IMR-90 (cell line): Measurements from ENCODE around the gene ADGRD2. TPM values are rescaled to one million over a fixed set of nuclear protein-coding genes. Genes with fewer than 3 reads are reported as not detected.

Experiments
- ATAC-seq: fragments of 200-7000 bp; cut with Tn5 transposase; 2 replicates; pipeline ENCODE4 v1.9.1; 2020; ENCODE audit warnings: low read depth, mild to moderate bottlenecking, moderate library complexity
- BruUV-seq: library from RNA; stranded (reverse); fragments of 400-500 nt; replicated peaks from 2 replicates; lab custom pipeline; 2021; lab: Mats Ljungman, UMichigan
- CTCF ChIA-PET: fragments of 300-600 bp; formaldehyde crosslinking; extraction: SDS; loops from one replicate; lab custom pipeline; 2021; ENCODE audit warnings: antibody characterized with exemption; lab: Yijun Ruan, JAX
- POLR2A ChIA-PET: fragments of 300-600 bp; sonication (Branson Sonifier 250); formaldehyde crosslinking; loops from one replicate; lab custom pipeline; 2022; ENCODE audit warnings: antibody characterized with exemption; ENCODE audit not compliant: unreplicated experiment; lab: Charles Lee
- DNase-seq: peaks from one replicate; pipeline ENCODE4 v3.0.0; 2013
- H2AFZ ChIP-seq: replicated peaks from 2 replicates; pipeline ENCODE3; 2013; ENCODE audit warnings: low read length, mild to moderate bottlenecking; ENCODE audit not compliant: poor library complexity
- H2AK5ac ChIP-seq: 2 replicates; pipeline ENCODE4 v1.6.1; 2013; ENCODE audit warnings: low read depth, low read length, inconsistent platforms
- H2AK9ac ChIP-seq: replicated peaks from 2 replicates; pipeline ENCODE3; 2013; ENCODE audit warnings: mild to moderate bottlenecking, low read depth, low read length, moderate library complexity; ENCODE audit not compliant: poor library complexity
- H2BK120ac ChIP-seq: 2 replicates; pipeline ENCODE4 v1.6.1; 2013; ENCODE audit warnings: low read depth, low read length, inconsistent platforms
- H2BK15ac ChIP-seq: 3 replicates; pipeline ENCODE4 v1.6.1; 2013; ENCODE audit warnings: low read depth, low read length, inconsistent platforms
- H2BK20ac ChIP-seq: 2 replicates; pipeline ENCODE4 v1.6.1; 2013; ENCODE audit warnings: low read depth, mild to moderate bottlenecking, inconsistent platforms, low read length, moderate library complexity
- H2BK5ac ChIP-seq: 2 replicates; pipeline ENCODE4 v1.6.1; 2013; ENCODE audit warnings: mild to moderate bottlenecking, low read depth, low read length, inconsistent platforms; ENCODE audit not compliant: poor library complexity, severe bottlenecking
- H3K14ac ChIP-seq: replicated peaks from 2 replicates; pipeline ENCODE4 v1.6.1; 2013; ENCODE audit warnings: low read depth, low read length, inconsistent platforms
- H3K18ac ChIP-seq: 2 replicates; pipeline ENCODE4 v1.6.1; 2013; ENCODE audit warnings: low read depth, low read length, control low read depth
- H3K23ac ChIP-seq: 2 replicates; pipeline ENCODE4 v1.6.1; 2013; ENCODE audit warnings: low read depth, low read length, inconsistent platforms
- H3K27ac ChIP-seq: 2 replicates; pipeline ENCODE4 v1.5.1; 2013; ENCODE audit warnings: mild to moderate bottlenecking, control low read depth, low read length; ENCODE audit not compliant: insufficient read depth
- H3K27me3 ChIP-seq: 2 replicates; pipeline ENCODE4 v1.6.1; 2013; ENCODE audit warnings: low read length; ENCODE audit not compliant: control insufficient read depth, insufficient read depth
- H3K36me3 ChIP-seq: 2 replicates; pipeline ENCODE4 v1.6.1; 2013; ENCODE audit warnings: low read length, mixed read lengths; ENCODE audit not compliant: control insufficient read depth, insufficient read depth
- H3K4ac ChIP-seq: 2 replicates; pipeline ENCODE4 v1.6.1; 2013; ENCODE audit warnings: low read depth, low read length, inconsistent platforms
- H3K4me1 ChIP-seq: 2 replicates; pipeline ENCODE4 v1.6.1; 2013; ENCODE audit warnings: low read length, mixed read lengths; ENCODE audit not compliant: control insufficient read depth, insufficient read depth
- H3K4me2 ChIP-seq: 2 replicates; pipeline ENCODE4 v1.6.1; 2013; ENCODE audit warnings: low read depth, mild to moderate bottlenecking, control low read depth, low read length, moderate library complexity
- H3K4me3 ChIP-seq: 2 replicates; pipeline ENCODE4 v1.5.1; 2013; ENCODE audit warnings: low read depth, mild to moderate bottlenecking, control low read depth, low read length, moderate library complexity; ENCODE audit not compliant: insufficient read depth
- H3K56ac ChIP-seq: 2 replicates; pipeline ENCODE4 v1.6.1; 2013; ENCODE audit warnings: low read length, inconsistent platforms; ENCODE audit not compliant: insufficient read depth; ENCODE audit errors: extremely low read depth
- H3K79me1 ChIP-seq, 2 experiments: 2 replicates each; pipeline ENCODE4 v1.6.1; 2013; ENCODE audit warnings: low read length in 2 of 2, inconsistent platforms in 1 of 2, low read depth in 1 of 2
- H3K9ac ChIP-seq: 2 replicates; pipeline ENCODE4 v1.6.1; 2013; ENCODE audit warnings: low read depth, low read length, control low read depth
- H3K9me1 ChIP-seq: 2 replicates; pipeline ENCODE4 v1.6.1; 2013; ENCODE audit warnings: low read length, inconsistent platforms; ENCODE audit not compliant: insufficient read depth
- H3K9me3 ChIP-seq: 2 replicates; pipeline ENCODE4 v1.6.1; 2013; ENCODE audit warnings: low read length; ENCODE audit not compliant: control insufficient read depth, insufficient read depth
- H4K20me1 ChIP-seq: 2 replicates; pipeline ENCODE4 v1.6.1; 2013; ENCODE audit warnings: low read length, inconsistent platforms; ENCODE audit not compliant: insufficient read depth
- H4K5ac ChIP-seq: 2 replicates; pipeline ENCODE4 v1.6.1; 2013; ENCODE audit warnings: mild to moderate bottlenecking, low read depth, low read length, control low read depth
- H4K8ac ChIP-seq, 2 experiments: 2 replicates each; pipeline ENCODE4 v1.6.1; 2013; ENCODE audit warnings: low read depth in 2 of 2, low read length in 2 of 2, control low read depth in 1 of 2, inconsistent platforms in 1 of 2
- H4K91ac ChIP-seq: 2 replicates; pipeline ENCODE4 v1.6.1; 2013; ENCODE audit warnings: low read depth, low read length, inconsistent platforms; ENCODE audit not compliant: insufficient read depth
- CEBPB ChIP-seq: IDR thresholded peaks from 2 replicates; pipeline ENCODE4 v1.6.1; 2012; ENCODE audit warnings: low read depth, low read length, improper control_type of control experiment
- CTCF ChIP-seq: conservative IDR thresholded peaks from 2 replicates; pipeline ENCODE4 v1.5.1; 2012; ENCODE audit warnings: mild to moderate bottlenecking, low read depth, low read length, improper control_type of control experiment
- MAFK ChIP-seq: IDR thresholded peaks from 2 replicates; pipeline ENCODE4 v1.6.1; 2012; ENCODE audit warnings: low read depth, low read length, improper control_type of control experiment
- RAD21 ChIP-seq: IDR thresholded peaks from 2 replicates; pipeline ENCODE4 v1.6.1; 2012; ENCODE audit warnings: low read length, improper control_type of control experiment
- SMC3 ChIP-seq: fragments of 150-350 bp; IDR thresholded peaks from 2 replicates; pipeline ENCODE4 v1.6.1; 2016; ENCODE audit warnings: low read depth, mild to moderate bottlenecking, antibody characterized with exemption, low read length, moderate library complexity
- USF2 ChIP-seq: fragments of 150-350 bp; IDR thresholded peaks from 2 replicates; pipeline ENCODE4 v1.6.1; 2017; ENCODE audit warnings: mild to moderate bottlenecking, antibody characterized with exemption, low read length, low read depth
- WGBS, 2 experiments: methylation state at CpG; one replicate each; pipeline versions ENCODE4 v1.1.5 to v1.1.7; 2013; ENCODE audit warnings: missing lambda C conversion rate in 2 of 2; ENCODE audit not compliant: insufficient read length in 1 of 2; ENCODE audit errors: extremely low coverage in 2 of 2; 5-methylcytosine and 5-hydroxymethylcytosine counted together
- dilution Hi-C: fragments of 300-500 bp; cut with HindIII; formaldehyde crosslinking; loops from one replicate; pipeline ENCODE4 v1.14.3; 2018; ENCODE audit warnings: low sequenced_read_pairs; ENCODE audit not compliant: unreplicated experiment
- in situ Hi-C: fragments of 300-500 bp; cut with MboI; formaldehyde crosslinking; loops from 3 replicates; pipeline ENCODE4 v1.14.3; 2019; ENCODE audit warnings: low sequenced_read_pairs, inconsistent platforms, mixed read lengths
- intact Hi-C: fragments of 100-400 bp; cut with micrococcal nuclease; formaldehyde crosslinking; loops from 2 replicates; pipeline ENCODE4 v1.10.0; 2022
- polyA plus RNA-seq, 3 experiments: library from polyadenylated mRNA; depleted of rRNA; stranded (reverse); fragments of >200 nt; gene quantifications; 2 replicates each; pipeline ENCODE4 v1.2.3, GENCODE V29; 2012; ENCODE audit warnings: low replicate concordance in 1 of 3
- total RNA-seq: library from RNA; depleted of rRNA; stranded (reverse); fragments of >200 nt; gene quantifications from 2 replicates; pipeline ENCODE4 v1.2.3, GENCODE V29; 2012

The ADGRD2 gene
- total and polyA plus RNA-seq, 2 of the 4 experiments (the other 2 are of a cell fraction), result not detected

GRCh38 chr9:124410321-124410913 is 39.8 kb upstream of the ADGRD2 start:
- Histone ChIP-seq H2BK5ac (peak overlapping the region; percentile 80), H3K27me3 (no peaks in the 10 kb centered on the region), H3K9me3 (no peaks in the 10 kb centered on the region), H4K20me1 (peaks cover 3% of the 10 kb centered on the region; the same call in 1 of the 2 replicates), H3K18ac (peak overlapping the region; percentile 27; the same call in 1 of the 2 replicates), H3K9ac (no peak overlapping the region), H3K4me2 (no peak overlapping the region; the same call in 1 of the 2 replicates), H3K56ac (no peak overlapping the region), H3K9me1 (peaks cover 6% of the 10 kb centered on the region; the same call in 1 of the 2 replicates), H3K79me1 (peaks cover 42 to 55% of the 10 kb centered on the region in 2 experiments), H2BK20ac (peak overlapping the region; percentile 64), H3K23ac (peak overlapping the region; percentile 36; the same call in 1 of the 2 replicates), H2AK9ac (no peak overlapping the region), H2BK120ac (peak overlapping the region; percentile 59; the same call in 1 of the 2 replicates), H4K91ac (peak overlapping the region; percentile 68; the same call in 1 of the 2 replicates), H4K8ac (peak overlapping the region in 1 of 2 experiments; percentile 75; a peak in 2 of 4 replicates), H3K4ac (peak overlapping the region; percentile 64; the same call in 1 of the 2 replicates), H4K5ac (peak overlapping the region; percentile 95), H3K27ac (peak overlapping the region; percentile 84; the same call in 1 of the 2 replicates), H2AK5ac (peak overlapping the region; percentile 67; the same call in 1 of the 2 replicates), H3K4me3 (no peak overlapping the region), H2AFZ (no peak overlapping the region), H3K36me3 (peaks cover 33% of the 10 kb centered on the region), H2BK15ac (peak overlapping the region; percentile 84; the same call in 1 of the 3 replicates), H3K14ac (peak overlapping the region; percentile 64), H3K4me1 (peaks cover 9% of the 10 kb centered on the region)
- ChIA-PET CTCF (interaction anchor here (0.8 to 1.9 kb wide), 6 partner anchors 10 to 284 kb away, joined by 3 to 7 read pairs (median 4); no protein-coding TSS in a partner anchor), POLR2A (no interaction called here)
- dilution Hi-C loops (no loop called here), in situ Hi-C loops (loop anchor here (10.0 to 25.0 kb wide), 2 partner anchors 302 to 344 kb away; no protein-coding TSS in a partner anchor), intact Hi-C loops (loop anchor here (10.0 kb wide), 1 partner anchor 204 kb away; no protein-coding TSS in a partner anchor)
- BruUV-seq, result no TSS peak
- TF ChIP-seq RAD21 (no peak), SMC3 (peak; percentile 10; the same call in 1 of the 2 replicates), MAFK (no peak), CTCF (peak; percentile 43; the same call in 1 of the 2 replicates), CEBPB (no peak), USF2 (no peak)
- ATAC-seq, result no peak
- 100% methylated on average over 1 of the region's 3 CpGs; no CpG with 5 or more reads in 1 of the 2 experiments for WGBS, 2 experiments
- DNase-seq, result no peak
